GM19239 (cell line): Measurements from ENCODE around the gene MYO1E.
"Not testable (repeated sequence)": the region's sequence is repeated elsewhere in the genome, so short reads cannot be mapped to it uniquely, and the experiment has no call there.

Experiments
- DNase-seq: peaks from one replicate; pipeline ENCODE4 v3.0.0; 2011; ENCODE audit warnings: low spot score; ENCODE audit not compliant: insufficient read length
- FAIRE-seq: peaks from 2 replicates; lab custom pipeline; 2011; peaks lifted over from hg19 to GRCh38; lab: Jason Lieb, UNC

Gene MYO1E

GRCh38 chr15:59176653-59177316 lies 195.9 kb downstream of the MYO1E start:
- FAIRE-seq = no peak
- no peak for DNase-seq

GRCh38 chr15:59174835-59175831 lies 197.5 kb downstream of the MYO1E start:
- FAIRE-seq (peak; percentile 86), DNase-seq (peak; percentile 42)

GRCh38 chr15:59174151-59174834 lies 198.4 kb downstream of the MYO1E start:
- no peak for DNase-seq

GRCh38 chr15:59173194-59173593 lies 199.5 kb downstream of the MYO1E start:
- no peak for DNase-seq
- FAIRE-seq = peak; percentile 14

More at GRCh38 chr15:59174151-59174834, 198.4 kb downstream of the MYO1E start:
- FAIRE-seq = no peak

- DNase-seq (no peak), FAIRE-seq (no peak)
Observed at GRCh38 chr15:59172289-59172901, 200.3 kb downstream of the MYO1E start.

- no peak for DNase-seq
- FAIRE-seq = no peak
Observed at GRCh38 chr15:59171067-59171397, 201.6 kb downstream of the MYO1E start.

GRCh38 chr15:59170295-59171066 lies 202.2 kb downstream of the MYO1E start:
- DNase-seq (no peak), FAIRE-seq (no peak)

GRCh38 chr15:59169251-59169708 lies 203.4 kb downstream of the MYO1E start:
- FAIRE-seq (no peak), DNase-seq (no peak)

- no peak for FAIRE-seq
- DNase-seq = no peak
Observed at GRCh38 chr15:59168536-59168935, 204.1 kb downstream of the MYO1E start.

- FAIRE-seq (no peak), DNase-seq (no peak)
Observed at GRCh38 chr15:59166601-59167265, 205.9 kb downstream of the MYO1E start.

GRCh38 chr15:59166166-59166565 lies 206.5 kb downstream of the MYO1E start:
- FAIRE-seq = no peak
- no peak for DNase-seq

GRCh38 chr15:59165726-59166125 lies 206.9 kb downstream of the MYO1E start:
- DNase-seq (no peak), FAIRE-seq (peak; percentile 63)

- FAIRE-seq, DNase-seq: not testable (repeated sequence)
Observed at GRCh38 chr15:59162080-59162479, 210.6 kb downstream of the MYO1E start.

- no peak for DNase-seq
- no peak for FAIRE-seq
Observed at GRCh38 chr15:59160880-59161593, 211.6 kb downstream of the MYO1E start.

- DNase-seq = no peak
Observed at GRCh38 chr15:59159210-59159609, 213.5 kb downstream of the MYO1E start.

GRCh38 chr15:59158701-59159034 lies 214.0 kb downstream of the MYO1E start:
- FAIRE-seq (no peak), DNase-seq (no peak)

More at GRCh38 chr15:59159210-59159609, 213.5 kb downstream of the MYO1E start:
- FAIRE-seq = no peak

GRCh38 chr15:59157840-59158700 lies 214.6 kb downstream of the MYO1E start:
- DNase-seq (no peak), FAIRE-seq (no peak)
